ENCODE data around the gene TULP1.

TULP1 gene

DNA sequence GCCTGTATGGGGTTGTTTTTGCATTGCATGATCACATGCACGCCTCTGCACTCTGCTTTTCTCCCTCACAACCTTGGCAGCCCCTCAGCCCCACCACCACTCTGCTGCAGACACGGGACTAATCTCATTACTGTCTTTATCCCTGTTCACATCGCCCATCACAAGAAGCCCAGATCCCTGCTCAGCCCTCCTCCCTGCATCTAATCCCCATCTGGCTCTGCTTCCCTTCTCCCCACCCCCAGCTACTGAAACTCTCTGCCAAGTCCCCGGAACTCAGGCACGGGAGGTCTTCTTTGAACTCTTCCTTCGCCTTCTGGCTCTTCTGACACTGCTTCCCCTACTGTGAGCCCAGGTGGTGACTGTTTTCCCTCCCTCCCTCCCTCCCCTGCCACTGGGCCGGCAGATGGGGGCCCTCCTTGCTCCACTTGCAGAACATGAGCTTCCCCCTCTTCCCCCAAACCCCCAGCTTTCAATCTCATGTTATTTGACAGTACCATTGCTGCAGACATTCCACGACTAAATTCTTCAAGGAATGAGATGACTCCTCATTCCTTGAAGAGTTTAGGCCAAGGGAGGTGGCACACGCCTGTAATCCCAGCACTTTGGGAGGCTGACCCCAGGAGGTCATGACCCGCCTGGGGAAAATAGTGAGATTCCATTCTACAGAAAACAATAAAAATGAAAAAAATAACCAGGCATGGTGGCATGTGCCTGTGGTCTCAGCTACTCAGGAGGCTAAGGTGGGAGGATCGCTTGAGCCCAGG lies 21.9 kb upstream of the TULP1 start:
- Histone ChIP-seq H3K9ac (ENCODE audit: low read depth, low read length) (no peak overlapping the region), H3K4me2 (ENCODE audit: insufficient read depth, low read length) (peak overlapping the region; percentile 37), H3K27me3 (ENCODE audit: insufficient read depth, low read length, poor library complexity) (peaks cover 3% of the 10 kb centered on the region), H3K36me3 (ENCODE audit: insufficient read depth, low read length) (no peaks in the 10 kb centered on the region), H3K9me3 (ENCODE audit: insufficient read depth, low read length, severe bottlenecking) (no peaks in the 10 kb centered on the region), H4K20me1 (ENCODE audit: insufficient read depth, low read length) (peaks cover 2% of the 10 kb centered on the region; the same call in 1 of the 2 replicates), H3K4me3 (ENCODE audit: low read depth in 1 of 2, low read length in 2 of 2) (no peak overlapping the region), H3K27ac (ENCODE audit: low read length) (peak overlapping the region; percentile 34; the same call in 1 of the 2 replicates), H3K4me1 (ENCODE audit: insufficient read depth, low read length) (peaks cover 20% of the 10 kb centered on the region), H3K79me2 (ENCODE audit: insufficient read depth, low read length) (no peaks in the 10 kb centered on the region), H2AFZ (ENCODE audit: low read depth, low read length) (no peak overlapping the region)
- ATAC-seq (ENCODE audit: insufficient read depth, low read depth) (peak; percentile 98), DNase-seq (peak; percentile 85)
- TF ChIP-seq, protein P1, sequence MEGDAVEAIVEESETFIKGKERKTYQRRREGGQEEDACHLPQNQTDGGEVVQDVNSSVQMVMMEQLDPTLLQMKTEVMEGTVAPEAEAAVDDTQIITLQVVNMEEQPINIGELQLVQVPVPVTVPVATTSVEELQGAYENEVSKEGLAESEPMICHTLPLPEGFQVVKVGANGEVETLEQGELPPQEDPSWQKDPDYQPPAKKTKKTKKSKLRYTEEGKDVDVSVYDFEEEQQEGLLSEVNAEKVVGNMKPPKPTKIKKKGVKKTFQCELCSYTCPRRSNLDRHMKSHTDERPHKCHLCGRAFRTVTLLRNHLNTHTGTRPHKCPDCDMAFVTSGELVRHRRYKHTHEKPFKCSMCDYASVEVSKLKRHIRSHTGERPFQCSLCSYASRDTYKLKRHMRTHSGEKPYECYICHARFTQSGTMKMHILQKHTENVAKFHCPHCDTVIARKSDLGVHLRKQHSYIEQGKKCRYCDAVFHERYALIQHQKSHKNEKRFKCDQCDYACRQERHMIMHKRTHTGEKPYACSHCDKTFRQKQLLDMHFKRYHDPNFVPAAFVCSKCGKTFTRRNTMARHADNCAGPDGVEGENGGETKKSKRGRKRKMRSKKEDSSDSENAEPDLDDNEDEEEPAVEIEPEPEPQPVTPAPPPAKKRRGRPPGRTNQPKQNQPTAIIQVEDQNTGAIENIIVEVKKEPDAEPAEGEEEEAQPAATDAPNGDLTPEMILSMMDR (IDR thresholded peaks at IDR 0.05; ENCODE audit: borderline replicate concordance, extremely low read depth, low read length, poor library complexity, severe bottlenecking) = no peak

DNA sequence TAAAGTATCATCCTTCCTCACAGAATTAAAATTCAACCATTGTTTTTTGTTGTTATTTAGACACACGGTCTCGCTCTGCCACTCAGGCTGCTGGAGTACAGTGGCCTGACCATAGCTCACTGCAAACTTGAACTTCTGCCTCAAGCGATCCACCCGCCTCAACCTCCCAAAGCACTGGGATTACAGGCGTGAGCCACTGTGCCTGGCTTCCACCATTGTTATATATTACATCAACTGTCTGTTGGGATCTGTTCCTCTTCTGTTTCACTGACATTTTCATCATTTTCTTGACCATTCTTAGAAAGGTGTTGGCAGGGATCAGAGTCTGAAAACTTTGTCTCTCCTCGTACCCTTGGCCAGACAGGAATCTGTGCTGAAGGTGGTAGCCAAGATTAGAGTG lies 21.3 kb upstream of the TULP1 start:
- Histone ChIP-seq H3K4me3 (ENCODE audit: low read depth in 1 of 2, low read length in 2 of 2) (no peak overlapping the region), H2AFZ (ENCODE audit: low read depth, low read length) (0 out of 2 replicates have a peak overlapping the region, but pooled peaks have one; percentile 36), H3K4me2 (ENCODE audit: insufficient read depth, low read length) (peak overlapping the region; percentile 37; the same call in 1 of the 2 replicates), H4K20me1 (ENCODE audit: insufficient read depth, low read length) (peaks cover 2% of the 10 kb centered on the region; the same call in 1 of the 2 replicates), H3K4me1 (ENCODE audit: insufficient read depth, low read length) (peaks cover 20% of the 10 kb centered on the region), H3K27ac (ENCODE audit: low read length) (peak overlapping the region; percentile 32; the same call in 1 of the 2 replicates), H3K79me2 (ENCODE audit: insufficient read depth, low read length) (no peaks in the 10 kb centered on the region), H3K36me3 (ENCODE audit: insufficient read depth, low read length) (no peaks in the 10 kb centered on the region), H3K9me3 (ENCODE audit: insufficient read depth, low read length, severe bottlenecking) (no peaks in the 10 kb centered on the region), H3K9ac (ENCODE audit: low read depth, low read length) (no peak overlapping the region), H3K27me3 (ENCODE audit: insufficient read depth, low read length, poor library complexity) (peaks cover 3% of the 10 kb centered on the region)
- DNase-seq (no peak), ATAC-seq (ENCODE audit: insufficient read depth, low read depth) (no peak)
- TF ChIP-seq EZH2 (IDR thresholded peaks at IDR 0.05; ENCODE audit: borderline replicate concordance, low read depth, low read length, severe bottlenecking) = no peak
- TF ChIP-seq, protein P1 (IDR thresholded peaks at IDR 0.05; ENCODE audit: borderline replicate concordance, extremely low read depth, low read length, poor library complexity, severe bottlenecking) = no peak

DNA sequence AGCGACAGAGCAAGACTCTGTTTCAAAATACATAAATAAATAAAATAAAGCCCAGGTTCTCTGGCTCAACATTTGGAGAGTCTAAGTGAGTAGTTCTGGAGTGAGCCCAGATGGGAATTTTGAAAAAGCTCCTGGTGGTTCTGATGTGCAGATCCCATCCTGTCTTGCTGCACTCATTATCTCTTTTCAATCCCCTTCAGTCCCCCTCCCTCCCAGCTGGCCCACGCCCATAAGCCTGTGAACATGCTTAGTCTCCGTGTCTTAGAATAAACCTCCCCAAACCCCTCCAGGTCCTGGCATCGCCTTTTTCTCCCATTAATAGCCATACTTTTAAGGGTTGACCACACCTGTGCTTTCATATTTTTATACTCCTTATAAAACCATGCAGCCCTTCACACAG lies 19.4 kb upstream of the TULP1 start:
- no peak for ATAC-seq (ENCODE audit: insufficient read depth, low read depth)
- H3K9me3 ChIP-seq (ENCODE audit: insufficient read depth, low read length, severe bottlenecking) = no peaks in the 10 kb centered on the region

More for the DNA sequence above, 19.4 kb upstream of the TULP1 start:
- Histone ChIP-seq H3K36me3 (ENCODE audit: insufficient read depth, low read length) (no peaks in the 10 kb centered on the region), H2AFZ (ENCODE audit: low read depth, low read length) (no peak overlapping the region), H3K27ac (ENCODE audit: low read length) (no peak overlapping the region), H3K27me3 (ENCODE audit: insufficient read depth, low read length, poor library complexity) (peaks cover 3% of the 10 kb centered on the region), H3K4me3 (ENCODE audit: low read depth in 1 of 2, low read length in 2 of 2) (no peak overlapping the region), H3K79me2 (ENCODE audit: insufficient read depth, low read length) (no peaks in the 10 kb centered on the region), H3K4me2 (ENCODE audit: insufficient read depth, low read length) (no peak overlapping the region), H3K9ac (ENCODE audit: low read depth, low read length) (no peak overlapping the region), H3K4me1 (ENCODE audit: insufficient read depth, low read length) (peaks cover 20% of the 10 kb centered on the region), H4K20me1 (ENCODE audit: insufficient read depth, low read length) (peaks cover 2% of the 10 kb centered on the region; the same call in 1 of the 2 replicates)
- TF ChIP-seq, protein P1 (IDR thresholded peaks at IDR 0.05; ENCODE audit: borderline replicate concordance, extremely low read depth, low read length, poor library complexity, severe bottlenecking) = no peak
- no peak for TF ChIP-seq EZH2 (IDR thresholded peaks at IDR 0.05; ENCODE audit: borderline replicate concordance, low read depth, low read length, severe bottlenecking)
- DNase-seq = no peak

Data from DND-41 (cell line).